Stomach smooth muscle (tissue), 2 donors: ENCODE measurements around the gene CNPY2.
"Not testable (repeated sequence)": the region's sequence is repeated elsewhere in the genome, so short reads cannot be mapped to it uniquely, and the experiment has no call there.

Experiments
- H3K27ac ChIP-seq: one replicate; pipeline ENCODE4 v1.7.0; 2013; ENCODE audit warnings: mild to moderate bottlenecking, low read length, inconsistent platforms
- H3K27me3 ChIP-seq, 2 donors: one replicate each; pipeline ENCODE4 v1.7.0; 2013; ENCODE audit warnings: low read length in 2 of 2; ENCODE audit not compliant: insufficient read depth in 2 of 2, control insufficient read depth in 1 of 2
- H3K36me3 ChIP-seq, 2 donors: one replicate each; pipeline ENCODE4 v1.7.0; 2013; ENCODE audit warnings: low read length in 2 of 2; ENCODE audit not compliant: control insufficient read depth in 2 of 2, insufficient read depth in 2 of 2
- H3K4me1 ChIP-seq: one replicate; pipeline ENCODE4 v1.7.0; 2013; ENCODE audit warnings: low read length; ENCODE audit not compliant: control insufficient read depth, insufficient read depth
- H3K4me3 ChIP-seq, 2 donors: one replicate each; pipeline ENCODE4 v1.7.0; 2013; ENCODE audit warnings: low read length in 2 of 2
- H3K9ac ChIP-seq, 2 donors: one replicate each; pipeline ENCODE4 v1.7.0; 2013; ENCODE audit warnings: low read length in 2 of 2, mild to moderate bottlenecking in 1 of 2
- H3K9me3 ChIP-seq, 2 donors: one replicate each; pipeline ENCODE4 v1.7.0; 2013; ENCODE audit warnings: low read length in 2 of 2; ENCODE audit not compliant: control insufficient read depth in 2 of 2
- donor health status: healthy.
- donor health status: Pancreatic carcinoma.

CNPY2 gene

GRCh38 chr12:56271031-56271430 is 44.8 kb downstream of the CNPY2 start:
- Histone ChIP-seq H3K9me3 (no peaks in the 10 kb centered on the region), H3K9ac (peak overlapping the region in 1 of 2 donors; percentile 16), H3K27me3 (no peaks in the 10 kb centered on the region), H3K4me3 (no peak overlapping the region), H3K4me1 (peaks cover 19% of the 10 kb centered on the region), H3K36me3 (peaks cover 38 to 42% of the 10 kb centered on the region in 2 donors), H3K27ac (peak overlapping the region; percentile 18)

DNA sequence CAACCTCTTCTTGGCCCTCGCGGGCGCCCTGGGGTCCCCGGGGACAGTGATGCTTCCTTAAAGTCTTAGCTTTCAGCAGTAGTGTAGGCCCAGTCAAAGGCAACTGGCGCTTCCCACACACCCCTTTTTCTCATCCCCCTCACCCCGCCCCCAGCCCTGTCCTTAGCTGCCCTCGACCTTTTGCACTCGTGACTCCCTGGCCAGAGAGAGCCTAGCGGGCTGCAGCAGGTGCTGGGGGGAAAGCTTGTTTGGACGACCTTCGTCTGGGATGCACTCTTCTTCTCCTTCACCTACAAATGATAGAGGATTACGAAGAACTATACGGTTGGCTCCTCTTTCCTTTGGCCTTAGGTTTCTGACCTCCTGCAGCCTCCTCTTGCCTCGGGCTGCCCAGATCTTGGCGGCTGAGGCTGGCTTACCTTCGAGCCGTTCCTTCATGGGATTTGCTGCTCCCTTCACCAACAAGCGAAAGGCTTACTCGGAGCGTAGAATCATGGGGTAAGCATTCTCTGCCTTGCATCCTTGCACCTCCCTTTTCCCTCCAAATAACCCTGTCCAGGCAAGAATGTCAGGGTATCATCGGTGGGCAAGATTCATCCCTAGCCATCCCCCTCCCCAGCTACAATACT is 48.2 kb downstream of the CNPY2 start:
- peak overlapping the region; percentile 56 to 86 for H3K4me3 ChIP-seq
- H3K36me3 ChIP-seq = peaks cover 12 to 14% of the 10 kb centered on the region in 2 donors
- no peaks in the 10 kb centered on the region for H3K9me3 ChIP-seq
- H3K9ac ChIP-seq = peak overlapping the region; percentile 65 to 85
- peaks cover 19% of the 10 kb centered on the region for H3K4me1 ChIP-seq
- H3K27ac ChIP-seq = peak overlapping the region; percentile 92
- no peaks in the 10 kb centered on the region for H3K27me3 ChIP-seq

- H3K27me3 ChIP-seq = no peaks in the 10 kb centered on the region
These were observed 48.9 kb downstream of the CNPY2 start, which contains the start of gene COQ10A for GRCh38 chr12:56266693-56267442. COQ10A (plus strand) TSS chr12:56266942; CDS start chr12:56267119, 177 bp downstream.

GRCh38 chr12:56266068-56266692 is 49.6 kb downstream of the CNPY2 start:
- H3K9ac ChIP-seq = peak overlapping the region; percentile 65 to 91
- peaks cover 19% of the 10 kb centered on the region for H3K4me1 ChIP-seq
- H3K9me3 ChIP-seq = not testable (repeated sequence)

More at GRCh38 chr12:56266693-56267442, 48.9 kb downstream of the CNPY2 start, which contains the start of gene COQ10A:
- Histone ChIP-seq H3K27ac (peak within 1 kb of the TSS; percentile 92), H3K4me1 (peaks cover 19% of the 10 kb centered on the region), H3K4me3 (peak within 1 kb of the TSS; percentile 56 to 86), H3K9ac (peak within 1 kb of the TSS; percentile 65 to 91), H3K9me3 (no peaks in the 10 kb centered on the region), H3K36me3 (peaks cover 12 to 14% of the 10 kb centered on the region in 2 donors)

GRCh38 chr12:56262955-56263354 is 52.8 kb downstream of the CNPY2 start:
- not testable (repeated sequence) for H3K27ac ChIP-seq, H3K9ac ChIP-seq, H3K36me3 ChIP-seq, H3K27me3 ChIP-seq, H3K4me3 ChIP-seq, H3K9me3 ChIP-seq
- peaks cover 24% of the 10 kb centered on the region for H3K4me1 ChIP-seq

More at GRCh38 chr12:56266068-56266692, 49.6 kb downstream of the CNPY2 start:
- peak overlapping the region; percentile 92 for H3K27ac ChIP-seq
- peak overlapping the region; percentile 56 to 86 for H3K4me3 ChIP-seq
- H3K27me3 ChIP-seq = not testable (repeated sequence)
- H3K36me3 ChIP-seq = peaks cover 9 to 14% of the 10 kb centered on the region in 2 donors

DNA sequence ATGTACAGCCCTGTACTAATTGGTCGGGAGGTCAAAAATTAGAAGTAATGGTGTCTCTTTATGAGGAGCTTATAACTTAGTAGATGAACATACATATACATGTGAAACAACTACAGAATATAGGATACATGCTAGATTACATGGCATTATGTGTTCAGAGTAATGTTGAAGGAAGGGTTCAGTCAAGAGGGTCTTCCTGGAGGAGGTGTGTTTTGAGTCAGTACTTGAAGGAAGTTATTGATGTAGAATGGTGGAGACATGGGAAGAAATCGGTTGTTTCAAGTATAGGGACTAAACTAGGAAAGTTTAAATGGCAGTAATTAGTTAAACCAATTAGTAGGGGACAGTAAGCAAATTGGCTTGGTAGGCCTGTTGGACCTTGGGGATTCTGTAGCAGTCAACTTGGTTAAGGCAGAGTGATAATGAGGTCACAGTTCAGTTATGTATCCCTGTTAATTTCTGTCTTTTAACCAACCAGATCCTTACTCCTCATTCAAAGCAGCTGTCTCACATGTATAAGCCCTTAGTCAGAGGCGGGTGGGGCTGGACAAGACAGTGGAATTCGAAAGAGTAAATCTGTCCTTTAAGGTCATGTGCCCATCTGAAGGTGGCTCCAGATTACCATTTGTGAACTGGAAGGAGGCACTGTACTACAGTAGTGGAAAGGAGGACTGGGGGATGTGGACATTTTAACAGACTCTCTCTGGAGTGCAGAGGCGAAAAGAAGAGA is 54.1 kb downstream of the CNPY2 start:
- no peaks in the 10 kb centered on the region for H3K9me3 ChIP-seq
- no peak overlapping the region for H3K9ac ChIP-seq
- H3K36me3 ChIP-seq = peaks cover 0 to 3% of the 10 kb centered on the region in 2 donors
- no peak overlapping the region for H3K27ac ChIP-seq
- no peak overlapping the region for H3K4me3 ChIP-seq
- peaks cover 25% of the 10 kb centered on the region for H3K4me1 ChIP-seq
- no peaks in the 10 kb centered on the region for H3K27me3 ChIP-seq

- Histone ChIP-seq H3K36me3 (peaks cover 3 to 8% of the 10 kb centered on the region in 2 donors), H3K27ac (no peak overlapping the region), H3K4me3 (no peak overlapping the region), H3K27me3 (no peaks in the 10 kb centered on the region), H3K4me1 (peaks cover 26% of the 10 kb centered on the region), H3K9ac (no peak overlapping the region), H3K9me3 (no peaks in the 10 kb centered on the region)
These were observed 54.9 kb downstream of the CNPY2 start for GRCh38 chr12:56260921-56261320.

DNA sequence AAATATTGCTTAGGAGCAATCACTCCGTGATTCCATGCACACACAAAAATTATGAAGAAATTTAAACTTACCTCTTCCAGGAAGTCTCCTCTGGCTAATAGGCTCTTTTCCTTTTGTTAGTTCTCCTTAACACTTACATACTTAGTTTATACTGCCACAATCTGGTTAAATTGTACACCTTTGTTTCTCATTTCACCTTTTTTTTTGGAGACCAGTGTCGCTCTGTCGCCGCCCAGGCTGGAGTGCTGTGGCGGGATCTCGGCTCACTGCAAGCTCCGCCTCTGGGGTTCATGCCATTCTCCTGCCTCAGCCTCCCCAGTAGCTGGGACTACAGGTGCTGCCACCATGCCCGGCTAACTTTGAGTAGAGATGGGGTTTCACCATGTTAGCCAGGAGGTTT is 55.4 kb downstream of the CNPY2 start:
- H3K4me1 ChIP-seq = peaks cover 28% of the 10 kb centered on the region
- peaks cover 9 to 13% of the 10 kb centered on the region in 2 donors for H3K36me3 ChIP-seq
- H3K9me3 ChIP-seq = no peaks in the 10 kb centered on the region
- H3K4me3 ChIP-seq = no peak overlapping the region
- H3K9ac ChIP-seq = no peak overlapping the region
- no peaks in the 10 kb centered on the region for H3K27me3 ChIP-seq
- no peak overlapping the region for H3K27ac ChIP-seq
